ENCODE results near the gene WDR27.

Gene WDR27

DNA sequence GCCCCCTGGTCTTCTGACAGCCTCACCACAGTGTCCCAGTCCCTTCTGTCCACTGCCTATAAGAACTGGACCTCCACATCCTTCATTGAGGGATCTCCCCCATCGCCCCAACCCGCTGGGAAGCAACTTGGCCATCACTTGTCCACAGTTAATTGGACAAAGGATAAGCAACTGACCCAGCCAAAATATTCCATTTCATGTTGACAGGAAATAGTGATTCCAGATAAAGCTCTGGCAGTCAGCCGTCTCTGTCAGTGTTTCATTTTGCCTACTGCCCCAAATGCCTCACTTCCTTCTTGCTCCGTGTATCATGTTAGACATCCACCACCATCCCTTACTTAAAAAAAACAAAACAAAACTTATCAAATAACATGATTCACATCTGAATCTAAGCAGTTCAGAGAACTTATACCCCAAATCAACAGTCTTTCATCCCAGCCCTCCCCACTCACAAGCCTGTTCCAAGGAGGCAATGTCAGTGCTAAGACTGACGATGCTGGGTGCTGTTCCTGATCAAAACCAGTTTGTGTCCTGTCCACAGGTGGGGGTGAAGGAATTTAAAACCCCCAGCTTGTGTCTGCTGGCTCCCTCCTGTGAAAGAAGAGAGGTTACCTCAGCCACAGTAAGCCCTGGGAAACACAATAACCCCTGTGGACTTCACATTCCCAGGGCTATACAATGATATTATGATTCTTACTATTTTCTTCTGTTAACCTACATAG lies 162.5 kb downstream of the WDR27 start:
- H3K27ac ChIP-seq (ENCODE audit: extremely low read depth, low read depth, low read length) = no peak overlapping the region
- H3K4me1 ChIP-seq (ENCODE audit: control insufficient read depth, insufficient read depth, low read length) = no peaks in the 10 kb centered on the region
- no peaks in the 10 kb centered on the region for H3K9me3 ChIP-seq (ENCODE audit: control insufficient read depth, insufficient read depth, low read depth, low read length)
- H3K4me3 ChIP-seq (ENCODE audit: low read depth, low read length) = no peak overlapping the region
- no peak for TF ChIP-seq IKZF3 (tag by site-specific recombination; IDR thresholded peaks at IDR 0.05)
- TF ChIP-seq, protein P1, sequence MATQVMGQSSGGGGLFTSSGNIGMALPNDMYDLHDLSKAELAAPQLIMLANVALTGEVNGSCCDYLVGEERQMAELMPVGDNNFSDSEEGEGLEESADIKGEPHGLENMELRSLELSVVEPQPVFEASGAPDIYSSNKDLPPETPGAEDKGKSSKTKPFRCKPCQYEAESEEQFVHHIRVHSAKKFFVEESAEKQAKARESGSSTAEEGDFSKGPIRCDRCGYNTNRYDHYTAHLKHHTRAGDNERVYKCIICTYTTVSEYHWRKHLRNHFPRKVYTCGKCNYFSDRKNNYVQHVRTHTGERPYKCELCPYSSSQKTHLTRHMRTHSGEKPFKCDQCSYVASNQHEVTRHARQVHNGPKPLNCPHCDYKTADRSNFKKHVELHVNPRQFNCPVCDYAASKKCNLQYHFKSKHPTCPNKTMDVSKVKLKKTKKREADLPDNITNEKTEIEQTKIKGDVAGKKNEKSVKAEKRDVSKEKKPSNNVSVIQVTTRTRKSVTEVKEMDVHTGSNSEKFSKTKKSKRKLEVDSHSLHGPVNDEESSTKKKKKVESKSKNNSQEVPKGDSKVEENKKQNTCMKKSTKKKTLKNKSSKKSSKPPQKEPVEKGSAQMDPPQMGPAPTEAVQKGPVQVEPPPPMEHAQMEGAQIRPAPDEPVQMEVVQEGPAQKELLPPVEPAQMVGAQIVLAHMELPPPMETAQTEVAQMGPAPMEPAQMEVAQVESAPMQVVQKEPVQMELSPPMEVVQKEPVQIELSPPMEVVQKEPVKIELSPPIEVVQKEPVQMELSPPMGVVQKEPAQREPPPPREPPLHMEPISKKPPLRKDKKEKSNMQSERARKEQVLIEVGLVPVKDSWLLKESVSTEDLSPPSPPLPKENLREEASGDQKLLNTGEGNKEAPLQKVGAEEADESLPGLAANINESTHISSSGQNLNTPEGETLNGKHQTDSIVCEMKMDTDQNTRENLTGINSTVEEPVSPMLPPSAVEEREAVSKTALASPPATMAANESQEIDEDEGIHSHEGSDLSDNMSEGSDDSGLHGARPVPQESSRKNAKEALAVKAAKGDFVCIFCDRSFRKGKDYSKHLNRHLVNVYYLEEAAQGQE (tag by site-specific recombination; IDR thresholded peaks at IDR 0.05) = no peak
- TF ChIP-seq ZBTB11 (tag by site-specific recombination; conservative IDR thresholded peaks at IDR 0.05; ENCODE audit: low read depth) = no peak
- TF ChIP-seq, protein P2, sequence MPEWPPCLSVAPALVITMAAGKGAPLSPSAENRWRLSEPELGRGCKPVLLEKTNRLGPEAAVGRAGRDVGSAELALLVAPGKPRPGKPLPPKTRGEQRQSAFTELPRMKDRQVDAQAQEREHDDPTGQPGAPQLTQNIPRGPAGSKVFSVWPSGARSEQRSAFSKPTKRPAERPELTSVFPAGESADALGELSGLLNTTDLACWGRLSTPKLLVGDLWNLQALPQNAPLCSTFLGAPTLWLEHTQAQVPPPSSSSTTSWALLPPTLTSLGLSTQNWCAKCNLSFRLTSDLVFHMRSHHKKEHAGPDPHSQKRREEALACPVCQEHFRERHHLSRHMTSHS (tag by site-specific recombination; IDR thresholded peaks at IDR 0.05) = no peak
- no peak for TF ChIP-seq ZNF404 (tag by site-specific recombination; IDR thresholded peaks at IDR 0.05)
- TF ChIP-seq ZNF362 (tag by site-specific recombination; IDR thresholded peaks at IDR 0.05) = no peak
- no peak for TF ChIP-seq ZNF211 (tag by site-specific recombination; IDR thresholded peaks at IDR 0.05; ENCODE audit: low read depth)
- TF ChIP-seq ZNF280C (tag by site-specific recombination; IDR thresholded peaks at IDR 0.05) = no peak
- TF ChIP-seq, protein P3, sequence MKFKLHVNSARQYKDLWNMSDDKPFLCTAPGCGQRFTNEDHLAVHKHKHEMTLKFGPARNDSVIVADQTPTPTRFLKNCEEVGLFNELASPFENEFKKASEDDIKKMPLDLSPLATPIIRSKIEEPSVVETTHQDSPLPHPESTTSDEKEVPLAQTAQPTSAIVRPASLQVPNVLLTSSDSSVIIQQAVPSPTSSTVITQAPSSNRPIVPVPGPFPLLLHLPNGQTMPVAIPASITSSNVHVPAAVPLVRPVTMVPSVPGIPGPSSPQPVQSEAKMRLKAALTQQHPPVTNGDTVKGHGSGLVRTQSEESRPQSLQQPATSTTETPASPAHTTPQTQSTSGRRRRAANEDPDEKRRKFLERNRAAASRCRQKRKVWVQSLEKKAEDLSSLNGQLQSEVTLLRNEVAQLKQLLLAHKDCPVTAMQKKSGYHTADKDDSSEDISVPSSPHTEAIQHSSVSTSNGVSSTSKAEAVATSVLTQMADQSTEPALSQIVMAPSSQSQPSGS (tag by site-specific recombination; IDR thresholded peaks at IDR 0.05; ENCODE audit: low read depth) = no peak
- TF ChIP-seq GFI1B (tag by site-specific recombination; IDR thresholded peaks at IDR 0.05) = no peak
- TF ChIP-seq ZNF302 (tag by site-specific recombination; IDR thresholded peaks at IDR 0.05; ENCODE audit: low read depth) = no peak
- no peak for TF ChIP-seq ZNF843 (tag by site-specific recombination; IDR thresholded peaks at IDR 0.05)
- TF ChIP-seq ZFP3 (tag by site-specific recombination; IDR thresholded peaks at IDR 0.05; ENCODE audit: low read depth) = no peak
- no peak for TF ChIP-seq ZBTB20 (tag by site-specific recombination; IDR thresholded peaks at IDR 0.05)
- TF ChIP-seq ZNF791 (tag by site-specific recombination; IDR thresholded peaks at IDR 0.05) = no peak
- no peak for TF ChIP-seq OSR2 (tag by site-specific recombination; IDR thresholded peaks at IDR 0.05)
- no peak for TF ChIP-seq ZNF585B (tag by site-specific recombination; IDR thresholded peaks at IDR 0.05)
- TF ChIP-seq BCL11A (tag by site-specific recombination; IDR thresholded peaks at IDR 0.05; ENCODE audit: low read depth) = no peak
- no peak for TF ChIP-seq ZBTB26 (tag by site-specific recombination; optimal IDR thresholded peaks at IDR 0.05)
- CTCF ChIA-PET = interaction anchor here (0.6 kb wide), 1 partner anchor 213 kb away, joined by 3 read pairs; no protein-coding TSS in a partner anchor
- H3K36me3 ChIP-seq (ENCODE audit: control insufficient read depth in 2 of 2, insufficient read depth in 1 of 2, low read length in 2 of 2) = no peaks in the 10 kb centered on the region
- POLR2A ChIA-PET = no interaction called here

Measured in HEK293 (cell line).